HepG2 (cell line): ENCODE results near the gene DEUP1.

Experiments
- EZH2 ChIP-seq: conservative IDR thresholded peaks from 2 replicates; pipeline ENCODE4 v1.6.1; 2012; ENCODE audit warnings: mild to moderate bottlenecking, low read depth, low read length, moderate library complexity
- FOXA3 ChIP-seq: IDR thresholded peaks from 2 replicates; pipeline ENCODE4 v1.6.1; 2016; ENCODE audit warnings: missing genetic modification reagents, missing compliant biosample characterization
- IRF1 ChIP-seq: sonication (generic); formaldehyde crosslinking; IDR thresholded peaks from 2 replicates; pipeline ENCODE4 v1.4.0; 2020; ENCODE audit warnings: low read depth, mild to moderate bottlenecking, missing genetic modification reagents
- NFE2 ChIP-seq: sonication (generic); formaldehyde crosslinking; IDR thresholded peaks from 2 replicates; pipeline ENCODE4 v1.4.0; 2020; ENCODE audit warnings: missing genetic modification reagents
- PAX8 ChIP-seq: sonication (generic); formaldehyde crosslinking; IDR thresholded peaks from 2 replicates; pipeline ENCODE4 v1.8.0; 2022; ENCODE audit warnings: mild to moderate bottlenecking, missing genetic modification reagents, borderline replicate concordance
- POLR2A ChIP-seq, 2 experiments: IDR thresholded peaks; 2 replicates each; pipeline ENCODE4 v1.6.1; 2011; ENCODE audit warnings: low read depth in 2 of 2, low read length in 2 of 2, mild to moderate bottlenecking in 1 of 2, moderate library complexity in 1 of 2; ENCODE audit not compliant: insufficient read depth in 1 of 2
- SAFB2 ChIP-seq: sonication (generic); formaldehyde crosslinking; IDR thresholded peaks from 2 replicates; pipeline ENCODE4 v1.5.1; 2020; ENCODE audit warnings: missing genetic modification reagents, low read depth, mild to moderate bottlenecking, borderline replicate concordance
- YEATS2 ChIP-seq: sonication (generic); formaldehyde crosslinking; IDR thresholded peaks from 2 replicates; pipeline ENCODE4 v1.4.0; 2020; ENCODE audit warnings: missing genetic modification reagents, borderline replicate concordance
- ZNF296 ChIP-seq: sonication (generic); formaldehyde crosslinking; conservative IDR thresholded peaks from 2 replicates; pipeline ENCODE4 v1.5.0; 2020; ENCODE audit warnings: mild to moderate bottlenecking, missing genetic modification reagents
- ZNF326 ChIP-seq: sonication (generic); formaldehyde crosslinking; IDR thresholded peaks from 2 replicates; pipeline ENCODE4 v1.4.0; 2020; ENCODE audit warnings: missing genetic modification reagents, borderline replicate concordance
- ZNF709 ChIP-seq: sonication (generic); formaldehyde crosslinking; IDR thresholded peaks from 2 replicates; pipeline ENCODE4 v1.5.0; 2020; ENCODE audit warnings: mild to moderate bottlenecking, missing genetic modification reagents
- ZNF713 ChIP-seq: sonication (generic); formaldehyde crosslinking; IDR thresholded peaks from 2 replicates; pipeline ENCODE4 v1.4.0; 2020; ENCODE audit warnings: mild to moderate bottlenecking, missing genetic modification reagents
- TF ChIP-seq, protein P1 (sequence below): sonication (generic); formaldehyde crosslinking; IDR thresholded peaks from 2 replicates; pipeline ENCODE4 v1.4.0; 2020; ENCODE audit warnings: missing genetic modification reagents

DNA sequence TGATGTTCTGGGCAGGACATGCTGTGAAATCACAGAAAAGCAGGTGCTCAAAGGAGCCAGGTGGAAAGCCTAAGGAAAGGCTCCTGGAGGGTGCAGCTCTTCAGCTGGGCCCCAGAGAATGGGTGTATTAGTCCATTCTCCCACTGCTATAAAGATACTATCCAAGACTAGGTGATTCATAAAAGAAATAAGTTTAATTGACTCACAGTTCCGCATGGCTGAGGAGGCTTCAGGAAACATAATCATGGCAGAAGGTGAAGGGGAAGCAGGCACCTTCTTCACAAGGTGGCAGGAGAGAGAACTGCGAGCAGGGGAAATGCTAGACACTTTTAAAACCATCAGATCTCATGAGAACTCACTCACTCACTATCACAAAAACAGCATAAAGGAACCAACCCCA lies 43.1 kb upstream of the DEUP1 start:
- TF ChIP-seq POLR2A (IDR thresholded peaks at IDR 0.05; ENCODE audit: insufficient read depth in 1 of 2, low read depth in 2 of 2, low read length in 2 of 2) (no peak), ZNF713 (CRISPR knock-in tag) (no peak), EZH2 (no peak), PAX8 (CRISPR knock-in tag) (no peak), ZNF326 (CRISPR knock-in tag) (no peak), ZNF296 (CRISPR knock-in tag) (no peak), IRF1 (no peak), SAFB2 (CRISPR knock-in tag) (no peak), ZNF709 (CRISPR knock-in tag) (no peak), NFE2 (no peak), YEATS2 (no peak), FOXA3 (CRISPR knock-in tag) (no peak)
- TF ChIP-seq, protein P1, sequence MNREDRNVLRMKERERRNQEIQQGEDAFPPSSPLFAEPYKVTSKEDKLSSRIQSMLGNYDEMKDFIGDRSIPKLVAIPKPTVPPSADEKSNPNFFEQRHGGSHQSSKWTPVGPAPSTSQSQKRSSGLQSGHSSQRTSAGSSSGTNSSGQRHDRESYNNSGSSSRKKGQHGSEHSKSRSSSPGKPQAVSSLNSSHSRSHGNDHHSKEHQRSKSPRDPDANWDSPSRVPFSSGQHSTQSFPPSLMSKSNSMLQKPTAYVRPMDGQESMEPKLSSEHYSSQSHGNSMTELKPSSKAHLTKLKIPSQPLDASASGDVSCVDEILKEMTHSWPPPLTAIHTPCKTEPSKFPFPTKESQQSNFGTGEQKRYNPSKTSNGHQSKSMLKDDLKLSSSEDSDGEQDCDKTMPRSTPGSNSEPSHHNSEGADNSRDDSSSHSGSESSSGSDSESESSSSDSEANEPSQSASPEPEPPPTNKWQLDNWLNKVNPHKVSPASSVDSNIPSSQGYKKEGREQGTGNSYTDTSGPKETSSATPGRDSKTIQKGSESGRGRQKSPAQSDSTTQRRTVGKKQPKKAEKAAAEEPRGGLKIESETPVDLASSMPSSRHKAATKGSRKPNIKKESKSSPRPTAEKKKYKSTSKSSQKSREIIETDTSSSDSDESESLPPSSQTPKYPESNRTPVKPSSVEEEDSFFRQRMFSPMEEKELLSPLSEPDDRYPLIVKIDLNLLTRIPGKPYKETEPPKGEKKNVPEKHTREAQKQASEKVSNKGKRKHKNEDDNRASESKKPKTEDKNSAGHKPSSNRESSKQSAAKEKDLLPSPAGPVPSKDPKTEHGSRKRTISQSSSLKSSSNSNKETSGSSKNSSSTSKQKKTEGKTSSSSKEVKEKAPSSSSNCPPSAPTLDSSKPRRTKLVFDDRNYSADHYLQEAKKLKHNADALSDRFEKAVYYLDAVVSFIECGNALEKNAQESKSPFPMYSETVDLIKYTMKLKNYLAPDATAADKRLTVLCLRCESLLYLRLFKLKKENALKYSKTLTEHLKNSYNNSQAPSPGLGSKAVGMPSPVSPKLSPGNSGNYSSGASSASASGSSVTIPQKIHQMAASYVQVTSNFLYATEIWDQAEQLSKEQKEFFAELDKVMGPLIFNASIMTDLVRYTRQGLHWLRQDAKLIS, result no peak
